Gastrocnemius medialis (tissue), 4 donors: Measurements from ENCODE around the gene MARCHF3.

Source experiments
- CTCF ChIP-seq, 5 experiments: fragments of 450-650 bp in 3 of 5; fragments of 200-600 bp in 2 of 5; sonication (generic) in 2 of 5; IDR thresholded peaks in 4 of 5; conservative IDR thresholded peaks in 1 of 5; 1 replicate in 4 of 5; 2 replicates in 1 of 5; pipeline ENCODE4 v1.5.1; 2016 to 2019; ENCODE audit warnings: antibody characterized with exemption in 5 of 5, mild to moderate bottlenecking in 3 of 5, moderate library complexity in 3 of 5
- POLR2A ChIP-seq, 2 donors: fragments of 450-650 bp; IDR thresholded peaks; one replicate each; pipeline ENCODE4 v1.6.1; 2017; ENCODE audit warnings: antibody characterized with exemption in 2 of 2, mild to moderate bottlenecking in 2 of 2, moderate library complexity in 2 of 2

GRCh38 chr5:126931963-126932660, 98.2 kb downstream of the MARCHF3 start:
- no peak for TF ChIP-seq CTCF (IDR thresholded peaks at IDR 0.05 in 4 of 5, conservative IDR thresholded peaks at IDR 0.05 in 1 of 5)
- TF ChIP-seq POLR2A (IDR thresholded peaks at IDR 0.05): no peak
